ENCODE results near the gene HDAC9. TPM values are rescaled to one million over a fixed set of nuclear protein-coding genes. Genes with fewer than 3 reads are reported as not detected.

Gene HDAC9
- total and polyA plus RNA-seq, 4 donors = 2.2 to 41.0 (median 4.1) TPM

GRCh38 chr7:18821554-18821953 lies 326.0 kb downstream of the HDAC9 start:
- H3K27ac ChIP-seq (ENCODE audit: low read depth in 1 of 2, low read length in 1 of 2) = no peak overlapping the region
- ATAC-seq (ENCODE audit: insufficient read depth, low FRiP score) (no peak), DNase-seq (no peak)
- peaks cover 0 to 1% (median 0%) of the 10 kb centered on the region in 5 donors for H3K4me1 ChIP-seq (ENCODE audit: control insufficient read depth in 5 of 5, insufficient read depth in 5 of 5, low read length in 5 of 5)
- no peaks in the 10 kb centered on the region for H3K36me3 ChIP-seq (ENCODE audit: control insufficient read depth in 4 of 4, insufficient read depth in 4 of 4, low read length in 4 of 4)
- H3K9me3 ChIP-seq (ENCODE audit: control insufficient read depth in 4 of 4, insufficient read depth in 3 of 4, low read length in 3 of 4) = peaks cover 0 to 1% (median 0%) of the 10 kb centered on the region in 4 donors
- TF ChIP-seq, protein P1, sequence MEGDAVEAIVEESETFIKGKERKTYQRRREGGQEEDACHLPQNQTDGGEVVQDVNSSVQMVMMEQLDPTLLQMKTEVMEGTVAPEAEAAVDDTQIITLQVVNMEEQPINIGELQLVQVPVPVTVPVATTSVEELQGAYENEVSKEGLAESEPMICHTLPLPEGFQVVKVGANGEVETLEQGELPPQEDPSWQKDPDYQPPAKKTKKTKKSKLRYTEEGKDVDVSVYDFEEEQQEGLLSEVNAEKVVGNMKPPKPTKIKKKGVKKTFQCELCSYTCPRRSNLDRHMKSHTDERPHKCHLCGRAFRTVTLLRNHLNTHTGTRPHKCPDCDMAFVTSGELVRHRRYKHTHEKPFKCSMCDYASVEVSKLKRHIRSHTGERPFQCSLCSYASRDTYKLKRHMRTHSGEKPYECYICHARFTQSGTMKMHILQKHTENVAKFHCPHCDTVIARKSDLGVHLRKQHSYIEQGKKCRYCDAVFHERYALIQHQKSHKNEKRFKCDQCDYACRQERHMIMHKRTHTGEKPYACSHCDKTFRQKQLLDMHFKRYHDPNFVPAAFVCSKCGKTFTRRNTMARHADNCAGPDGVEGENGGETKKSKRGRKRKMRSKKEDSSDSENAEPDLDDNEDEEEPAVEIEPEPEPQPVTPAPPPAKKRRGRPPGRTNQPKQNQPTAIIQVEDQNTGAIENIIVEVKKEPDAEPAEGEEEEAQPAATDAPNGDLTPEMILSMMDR (IDR thresholded peaks at IDR 0.05; ENCODE audit: control extremely low read depth, extremely low read depth) = no peak
- no peak overlapping the region for H3K4me3 ChIP-seq
- H3K27me3 ChIP-seq (ENCODE audit: control insufficient read depth in 3 of 3, insufficient read depth in 3 of 3, low read length in 2 of 3) = no peaks in the 10 kb centered on the region
- no peak overlapping the region for H3K9ac ChIP-seq (ENCODE audit: insufficient read depth in 1 of 2, low read length in 2 of 2)

GRCh38 chr7:18824157-18824556 lies 328.6 kb downstream of the HDAC9 start:
- Histone ChIP-seq H3K27me3 (ENCODE audit: control insufficient read depth in 3 of 3, insufficient read depth in 3 of 3, low read length in 2 of 3) (no peaks in the 10 kb centered on the region), H3K27ac (ENCODE audit: low read depth in 1 of 2, low read length in 1 of 2) (no peak overlapping the region), H3K9ac (ENCODE audit: insufficient read depth in 1 of 2, low read length in 2 of 2) (no peak overlapping the region), H3K4me3 (no peak overlapping the region), H3K36me3 (ENCODE audit: control insufficient read depth in 4 of 4, insufficient read depth in 4 of 4, low read length in 4 of 4) (no peaks in the 10 kb centered on the region), H3K9me3 (ENCODE audit: control insufficient read depth in 4 of 4, insufficient read depth in 3 of 4, low read length in 3 of 4) (peaks cover 0 to 1% (median 0%) of the 10 kb centered on the region in 4 donors), H3K4me1 (ENCODE audit: control insufficient read depth in 5 of 5, insufficient read depth in 5 of 5, low read length in 5 of 5) (peaks cover 0 to 1% (median 0%) of the 10 kb centered on the region in 5 donors)
- 74 to 80% methylated on average over 2 of the region's 2 CpGs for WGBS, 2 donors
- TF ChIP-seq, protein P1 (IDR thresholded peaks at IDR 0.05; ENCODE audit: control extremely low read depth, extremely low read depth) = no peak
- no peak for ATAC-seq (ENCODE audit: insufficient read depth, low FRiP score)
- no peak for DNase-seq

DNA sequence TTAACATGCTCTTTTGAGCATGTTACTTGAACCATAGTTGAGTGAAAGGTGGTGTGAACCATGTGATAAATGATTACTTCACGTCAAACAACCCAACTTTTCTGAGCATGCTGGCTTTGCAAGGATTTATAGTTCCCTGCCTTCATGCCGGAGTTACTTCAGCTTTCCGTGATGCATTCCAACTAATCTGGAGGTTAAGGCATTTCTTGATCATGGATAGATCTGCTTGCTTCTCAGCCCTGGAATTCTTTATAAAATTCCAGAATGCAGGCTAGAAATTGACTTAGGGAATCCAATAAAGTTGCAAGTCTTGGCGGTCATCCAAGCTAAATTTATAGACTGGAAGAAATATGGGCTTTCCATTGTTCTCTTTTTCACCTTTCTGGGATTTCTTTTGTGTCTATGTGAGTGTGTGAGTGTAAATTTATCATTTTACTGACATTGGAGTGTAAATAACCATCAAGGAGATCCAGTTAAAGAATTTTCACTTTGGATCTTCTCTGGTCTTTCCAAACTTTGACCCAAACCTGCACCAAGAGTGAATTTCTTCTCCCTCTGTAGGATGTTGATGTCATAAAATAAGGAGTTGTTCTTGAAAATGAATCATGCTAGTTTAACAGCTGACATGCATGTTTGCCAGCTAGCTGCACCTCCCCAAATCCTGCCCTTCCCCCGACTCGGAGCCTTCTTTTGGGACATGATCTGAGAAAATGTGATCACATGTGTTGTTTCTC lies 332.9 kb downstream of the HDAC9 start:
- TF ChIP-seq, protein P1 (IDR thresholded peaks at IDR 0.05; ENCODE audit: control extremely low read depth, extremely low read depth) = no peak
- H3K27ac ChIP-seq (ENCODE audit: low read depth in 1 of 2, low read length in 1 of 2) = no peak overlapping the region
- H3K9me3 ChIP-seq (ENCODE audit: control insufficient read depth in 4 of 4, insufficient read depth in 3 of 4, low read length in 3 of 4) = peaks cover 0 to 1% (median 0%) of the 10 kb centered on the region in 4 donors
- H3K4me1 ChIP-seq (ENCODE audit: control insufficient read depth in 5 of 5, insufficient read depth in 5 of 5, low read length in 5 of 5) = peaks cover 0 to 1% (median 0%) of the 10 kb centered on the region in 5 donors
- no peak for DNase-seq
- H3K9ac ChIP-seq (ENCODE audit: insufficient read depth in 1 of 2, low read length in 2 of 2) = no peak overlapping the region
- no peak overlapping the region for H3K4me3 ChIP-seq
- ATAC-seq (ENCODE audit: insufficient read depth, low FRiP score) = no peak
- no peaks in the 10 kb centered on the region for H3K27me3 ChIP-seq (ENCODE audit: control insufficient read depth in 3 of 3, insufficient read depth in 3 of 3, low read length in 2 of 3)
- WGBS, 2 donors = 92 to 93% methylated on average over 6 of the region's 6 CpGs
- no peaks in the 10 kb centered on the region for H3K36me3 ChIP-seq (ENCODE audit: control insufficient read depth in 4 of 4, insufficient read depth in 4 of 4, low read length in 4 of 4)
